Lung (tissue), 12 donors: ENCODE data around the gene LCP2. TPM values are rescaled to one million over a fixed set of nuclear protein-coding genes. Genes with fewer than 3 reads are reported as not detected.
A peak's percentile ranks its signal among the peaks of the same experiment; 100 is the strongest.

ENCODE experiments used
- ATAC-seq: fragments of 200-7000 bp; cut with Tn5 transposase; one replicate; pipeline ENCODE4 v1.9.1; 2020; ENCODE audit warnings: moderate number of reproducible peaks; ENCODE audit not compliant: insufficient read depth, low FRiP score
- DNase-seq, 3 donors: peaks; one replicate each; pipeline ENCODE4 v3.0.0-alpha.2; 2013 to 2017
- H3K27ac ChIP-seq, 2 donors: one replicate each; pipeline ENCODE4 v1.5.1; 2013; ENCODE audit warnings: mild to moderate bottlenecking in 2 of 2, moderate library complexity in 2 of 2, control low read depth in 1 of 2, inconsistent platforms in 1 of 2, low read depth in 1 of 2, low read length in 1 of 2
- H3K27me3 ChIP-seq, 3 donors: one replicate each; pipeline ENCODE4 v1.5.1; 2013; ENCODE audit warnings: low read length in 2 of 3; ENCODE audit not compliant: control insufficient read depth in 3 of 3, insufficient read depth in 3 of 3
- H3K36me3 ChIP-seq, 4 donors: one replicate each; pipeline ENCODE4 v1.5.1; 2013; ENCODE audit warnings: low read length in 4 of 4, mild to moderate bottlenecking in 1 of 4, moderate library complexity in 1 of 4; ENCODE audit not compliant: control insufficient read depth in 4 of 4, insufficient read depth in 4 of 4
- H3K4me1 ChIP-seq, 5 donors: one replicate each; pipeline ENCODE4 v1.5.1; 2013; ENCODE audit warnings: low read length in 5 of 5, mild to moderate bottlenecking in 2 of 5, moderate library complexity in 1 of 5; ENCODE audit not compliant: control insufficient read depth in 5 of 5, insufficient read depth in 5 of 5
- H3K4me3 ChIP-seq: one replicate; pipeline ENCODE4 v1.5.1; 2013; ENCODE audit warnings: mild to moderate bottlenecking, control low read depth, moderate library complexity
- H3K9ac ChIP-seq, 2 donors: one replicate each; pipeline ENCODE4 v1.5.1; 2013; ENCODE audit warnings: low read length in 2 of 2, control low read depth in 1 of 2; ENCODE audit not compliant: insufficient read depth in 1 of 2
- H3K9me3 ChIP-seq, 4 donors: one replicate each; pipeline ENCODE4 v1.5.1; 2013; ENCODE audit warnings: low read length in 3 of 4, mild to moderate bottlenecking in 1 of 4, moderate library complexity in 1 of 4; ENCODE audit not compliant: control insufficient read depth in 4 of 4, insufficient read depth in 3 of 4
- WGBS, 2 donors: extraction: QIAGEN DNeasy Blood & Tissue Kit; methylation state at CpG; one replicate each; pipeline ENCODE4 v1.1.7; 2013; 5-methylcytosine and 5-hydroxymethylcytosine counted together
- polyA plus RNA-seq, 2 donors: library from polyadenylated mRNA; stranded (reverse); fragments of 200-250 nt; gene quantifications; one replicate each; pipeline ENCODE4 v1.2.1, GENCODE V29; 2013
- total RNA-seq, 2 donors: library from RNA; depleted of rRNA in 1 of 2; stranded (reverse); fragments of >200 nt in 1 of 2; gene quantifications; one replicate each; pipeline ENCODE4 v1.2.1, GENCODE V29; 2014 to 2021
- TF ChIP-seq, protein P1 (sequence below): IDR thresholded peaks from 2 replicates; pipeline ENCODE4 v1.5.1; 2012; ENCODE audit warnings: mild to moderate bottlenecking; ENCODE audit errors: control extremely low read depth, extremely low read depth
- donor health status: control.
- donor health status: control.
- donor health status: Bipolar disorder and iron deficiency.
- donor health status: healthy.
- donor health status: DM: yes; HTN: yes; CAD: no.

LCP2 gene
- total and polyA plus RNA-seq, 4 donors = 15.6 to 127 (median 56.0) TPM

DNA sequence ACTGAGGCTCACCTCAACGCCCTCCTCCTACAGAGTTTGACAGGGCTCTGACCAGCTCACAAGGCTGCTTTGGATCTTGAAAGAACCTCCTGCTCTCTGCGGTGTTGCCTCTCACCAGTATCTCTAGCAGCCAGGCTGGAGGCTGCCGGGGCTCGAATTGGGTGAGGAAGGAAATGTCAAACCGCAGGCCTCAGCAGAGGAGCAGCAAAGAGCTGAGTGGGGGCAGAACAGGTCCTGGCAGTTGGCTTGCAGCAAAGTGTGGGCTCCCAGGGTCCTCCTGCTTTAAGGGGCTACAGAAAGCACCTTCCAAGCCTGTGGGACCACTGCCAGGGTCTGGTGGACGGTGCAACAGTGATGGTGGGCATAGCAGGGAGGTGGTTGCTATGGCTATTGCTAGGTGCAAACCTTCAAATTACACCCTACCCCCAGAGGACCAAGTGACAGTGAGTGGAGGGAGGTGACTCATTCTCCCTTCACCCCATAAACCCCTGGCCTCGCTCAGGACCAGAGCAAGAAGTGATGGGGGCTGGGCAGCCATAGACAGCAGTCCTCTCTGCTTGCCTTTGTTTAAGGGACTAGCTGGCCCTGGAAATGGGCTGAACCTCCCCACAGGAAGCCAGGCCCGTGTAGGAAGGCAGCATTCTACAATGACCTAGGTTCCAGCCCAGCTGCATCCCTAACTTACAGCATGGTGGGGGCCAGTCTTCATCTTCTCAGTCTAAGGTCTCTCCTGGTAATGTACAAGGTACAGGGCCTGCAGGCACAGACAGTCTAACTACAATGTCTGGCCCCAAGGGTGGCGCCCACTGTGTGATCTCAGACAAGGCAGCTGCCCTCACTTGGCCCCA is 18.7 kb downstream of the LCP2 start:
- Histone ChIP-seq H3K9ac (no peak overlapping the region), H3K27ac (peak overlapping the region in 1 of 2 donors; percentile 48), H3K36me3 (peaks cover 0 to 14% (median 0%) of the 10 kb centered on the region in 4 donors), H3K27me3 (peaks cover 0 to 9% (median 2%) of the 10 kb centered on the region in 3 donors), H3K4me3 (no peak overlapping the region), H3K4me1 (peaks cover 0 to 24% (median 16%) of the 10 kb centered on the region in 5 donors), H3K9me3 (peaks cover 0 to 3% (median 0%) of the 10 kb centered on the region in 4 donors)
- DNase-seq (no peak), ATAC-seq (peak; percentile 73)
- TF ChIP-seq, protein P1, sequence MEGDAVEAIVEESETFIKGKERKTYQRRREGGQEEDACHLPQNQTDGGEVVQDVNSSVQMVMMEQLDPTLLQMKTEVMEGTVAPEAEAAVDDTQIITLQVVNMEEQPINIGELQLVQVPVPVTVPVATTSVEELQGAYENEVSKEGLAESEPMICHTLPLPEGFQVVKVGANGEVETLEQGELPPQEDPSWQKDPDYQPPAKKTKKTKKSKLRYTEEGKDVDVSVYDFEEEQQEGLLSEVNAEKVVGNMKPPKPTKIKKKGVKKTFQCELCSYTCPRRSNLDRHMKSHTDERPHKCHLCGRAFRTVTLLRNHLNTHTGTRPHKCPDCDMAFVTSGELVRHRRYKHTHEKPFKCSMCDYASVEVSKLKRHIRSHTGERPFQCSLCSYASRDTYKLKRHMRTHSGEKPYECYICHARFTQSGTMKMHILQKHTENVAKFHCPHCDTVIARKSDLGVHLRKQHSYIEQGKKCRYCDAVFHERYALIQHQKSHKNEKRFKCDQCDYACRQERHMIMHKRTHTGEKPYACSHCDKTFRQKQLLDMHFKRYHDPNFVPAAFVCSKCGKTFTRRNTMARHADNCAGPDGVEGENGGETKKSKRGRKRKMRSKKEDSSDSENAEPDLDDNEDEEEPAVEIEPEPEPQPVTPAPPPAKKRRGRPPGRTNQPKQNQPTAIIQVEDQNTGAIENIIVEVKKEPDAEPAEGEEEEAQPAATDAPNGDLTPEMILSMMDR = no peak
- 19 to 45% methylated on average over 9 of the region's 9 CpGs for WGBS, 2 donors

DNA sequence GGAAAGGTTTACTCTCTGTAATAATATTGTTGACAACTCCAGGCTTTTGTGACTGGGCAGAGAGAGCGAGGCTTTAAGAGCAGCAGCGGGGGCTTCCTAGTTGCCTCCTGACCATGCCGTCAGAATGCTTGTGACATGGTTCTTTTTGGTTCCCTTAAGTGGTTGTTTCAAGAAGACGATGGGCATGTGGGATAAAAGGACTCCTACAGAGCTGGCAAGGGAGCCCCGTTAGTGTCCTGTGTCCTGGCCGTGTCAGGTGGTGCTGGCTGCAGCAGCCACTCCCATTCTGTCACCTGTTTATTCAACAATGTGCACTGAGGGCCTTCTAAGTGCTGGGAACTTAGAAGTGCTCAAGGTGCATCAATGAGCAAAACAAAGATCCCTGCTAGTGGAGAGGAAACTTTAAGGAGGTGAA is 19.7 kb downstream of the LCP2 start:
- ATAC-seq (no peak), DNase-seq (peak in 1 of 3 donors; percentile 52)
- Histone ChIP-seq H3K9ac (no peak overlapping the region), H3K27ac (peak overlapping the region in 1 of 2 donors; percentile 71), H3K4me1 (peaks cover 0 to 25% (median 12%) of the 10 kb centered on the region in 5 donors), H3K27me3 (peaks cover 0 to 9% (median 2%) of the 10 kb centered on the region in 3 donors), H3K4me3 (no peak overlapping the region), H3K9me3 (no peaks in the 10 kb centered on the region), H3K36me3 (peaks cover 0 to 14% (median 0%) of the 10 kb centered on the region in 4 donors)
- 13 to 27% methylated on average over 6 of the region's 6 CpGs for WGBS, 2 donors
- TF ChIP-seq, protein P1 = no peak

DNA sequence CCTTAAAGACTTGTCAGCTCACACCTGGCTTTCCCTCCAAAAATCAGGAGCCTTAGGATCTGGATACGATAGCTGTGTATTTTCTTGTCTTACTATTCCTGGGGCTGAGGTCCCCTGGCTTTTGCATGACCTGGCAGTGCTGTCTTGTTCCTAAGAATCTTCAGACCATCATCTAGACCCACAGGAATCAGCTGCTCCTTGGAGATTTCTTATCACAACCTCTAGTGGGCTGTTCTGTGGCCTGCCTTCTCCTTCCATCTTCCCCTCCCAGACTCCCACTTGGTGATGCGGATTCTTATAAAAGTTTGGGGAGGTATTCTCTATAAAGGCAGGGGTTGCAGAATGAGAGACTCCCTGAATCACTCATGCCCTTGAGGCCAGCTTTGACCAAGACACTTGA is 21.4 kb downstream of the LCP2 start:
- TF ChIP-seq, protein P1 = no peak
- H3K4me1 ChIP-seq = peaks cover 0 to 24% (median 9%) of the 10 kb centered on the region in 5 donors
- WGBS, 2 donors = 70 to 86% methylated on average over 2 of the region's 2 CpGs
- H3K27me3 ChIP-seq = peaks cover 0 to 2% (median 2%) of the 10 kb centered on the region in 3 donors
- DNase-seq (no peak), ATAC-seq (no peak)
- no peaks in the 10 kb centered on the region for H3K9me3 ChIP-seq
- no peak overlapping the region for H3K4me3 ChIP-seq
- no peak overlapping the region for H3K27ac ChIP-seq
- H3K9ac ChIP-seq = no peak overlapping the region
- H3K36me3 ChIP-seq = peaks cover 0 to 14% (median 0%) of the 10 kb centered on the region in 4 donors
